ENCODE measurements around the gene ESYT2.
"Not testable (repeated sequence)": the region's sequence is repeated elsewhere in the genome, so short reads cannot be mapped to it uniquely, and the experiment has no call there.

The ESYT2 gene

GRCh38 chr7:158829342-158830210, at the start of gene ESYT2:
ESYT2 (minus strand) TSS chr7:158829509; CDS start chr7:158829418, 91 bp downstream.
- H3K27me3 ChIP-seq (ENCODE audit: control insufficient read depth, insufficient read depth, low read length): peaks cover 26% of the 10 kb centered on the region
- peaks cover 6% of the 10 kb centered on the region for H3K4me1 ChIP-seq (ENCODE audit: control insufficient read depth, low read depth, low read length)
- no peaks in the 10 kb centered on the region for H3K36me3 ChIP-seq (ENCODE audit: control insufficient read depth, low read depth, low read length)
- no peak within 1 kb of the TSS for H3K27ac ChIP-seq (ENCODE audit: low read length)
- no peaks in the 10 kb centered on the region for H3K9me3 ChIP-seq (ENCODE audit: control insufficient read depth, low read depth, low read length)
- H3K9ac ChIP-seq (ENCODE audit: low read length): peak within 1 kb of the TSS; percentile 61
- H3K4me3 ChIP-seq (ENCODE audit: low read length): peak within 1 kb of the TSS; percentile 87

GRCh38 chr7:158878151-158879079, 49.1 kb upstream of the ESYT2 start:
- H3K4me3 ChIP-seq (ENCODE audit: low read length); H3K9ac ChIP-seq (ENCODE audit: low read length); H3K4me1 ChIP-seq (ENCODE audit: control insufficient read depth, low read depth, low read length); H3K9me3 ChIP-seq (ENCODE audit: control insufficient read depth, low read depth, low read length); H3K27me3 ChIP-seq (ENCODE audit: control insufficient read depth, insufficient read depth, low read length); H3K27ac ChIP-seq (ENCODE audit: low read length): not testable (repeated sequence)
- H3K36me3 ChIP-seq (ENCODE audit: control insufficient read depth, low read depth, low read length): peaks cover 20% of the 10 kb centered on the region

- Histone ChIP-seq H3K9me3 (ENCODE audit: control insufficient read depth, low read depth, low read length) (no peaks in the 10 kb centered on the region), H3K27me3 (ENCODE audit: control insufficient read depth, insufficient read depth, low read length) (no peaks in the 10 kb centered on the region), H3K4me1 (ENCODE audit: control insufficient read depth, low read depth, low read length) (no peaks in the 10 kb centered on the region), H3K27ac (ENCODE audit: low read length) (no peak overlapping the region), H3K9ac (ENCODE audit: low read length) (no peak overlapping the region), H3K36me3 (ENCODE audit: control insufficient read depth, low read depth, low read length) (peaks cover 18% of the 10 kb centered on the region), H3K4me3 (ENCODE audit: low read length) (no peak overlapping the region)
Measured at GRCh38 chr7:158876984-158877383, 47.7 kb upstream of the ESYT2 start.

- Histone ChIP-seq H3K9me3 (ENCODE audit: control insufficient read depth, low read depth, low read length) (no peaks in the 10 kb centered on the region), H3K27ac (ENCODE audit: low read length) (no peak overlapping the region), H3K4me1 (ENCODE audit: control insufficient read depth, low read depth, low read length) (no peaks in the 10 kb centered on the region), H3K36me3 (ENCODE audit: control insufficient read depth, low read depth, low read length) (peaks cover 16% of the 10 kb centered on the region), H3K9ac (ENCODE audit: low read length) (no peak overlapping the region), H3K27me3 (ENCODE audit: control insufficient read depth, insufficient read depth, low read length) (no peaks in the 10 kb centered on the region), H3K4me3 (ENCODE audit: low read length) (no peak overlapping the region)
Measured at GRCh38 chr7:158869876-158870275, 40.6 kb upstream of the ESYT2 start.

GRCh38 chr7:158868764-158869410, 39.6 kb upstream of the ESYT2 start:
- H3K27ac ChIP-seq (ENCODE audit: low read length): no peak overlapping the region
- no peaks in the 10 kb centered on the region for H3K9me3 ChIP-seq (ENCODE audit: control insufficient read depth, low read depth, low read length)
- H3K9ac ChIP-seq (ENCODE audit: low read length): no peak overlapping the region
- H3K36me3 ChIP-seq (ENCODE audit: control insufficient read depth, low read depth, low read length): peaks cover 11% of the 10 kb centered on the region
- no peaks in the 10 kb centered on the region for H3K27me3 ChIP-seq (ENCODE audit: control insufficient read depth, insufficient read depth, low read length)
- H3K4me3 ChIP-seq (ENCODE audit: low read length): no peak overlapping the region
- H3K4me1 ChIP-seq (ENCODE audit: control insufficient read depth, low read depth, low read length): peaks cover 4% of the 10 kb centered on the region

GRCh38 chr7:158867214-158867984, 38.1 kb upstream of the ESYT2 start:
- Histone ChIP-seq H3K27ac (ENCODE audit: low read length) (no peak overlapping the region), H3K4me1 (ENCODE audit: control insufficient read depth, low read depth, low read length) (peaks cover 4% of the 10 kb centered on the region), H3K27me3 (ENCODE audit: control insufficient read depth, insufficient read depth, low read length) (no peaks in the 10 kb centered on the region), H3K9me3 (ENCODE audit: control insufficient read depth, low read depth, low read length) (no peaks in the 10 kb centered on the region), H3K4me3 (ENCODE audit: low read length) (no peak overlapping the region), H3K36me3 (ENCODE audit: control insufficient read depth, low read depth, low read length) (peaks cover 11% of the 10 kb centered on the region), H3K9ac (ENCODE audit: low read length) (no peak overlapping the region)

- H3K9me3 ChIP-seq (ENCODE audit: control insufficient read depth, low read depth, low read length): no peaks in the 10 kb centered on the region
- peaks cover 12% of the 10 kb centered on the region for H3K4me1 ChIP-seq (ENCODE audit: control insufficient read depth, low read depth, low read length)
- no peaks in the 10 kb centered on the region for H3K27me3 ChIP-seq (ENCODE audit: control insufficient read depth, insufficient read depth, low read length)
- H3K4me3 ChIP-seq (ENCODE audit: low read length): no peak overlapping the region
- H3K9ac ChIP-seq (ENCODE audit: low read length): no peak overlapping the region
- H3K36me3 ChIP-seq (ENCODE audit: control insufficient read depth, low read depth, low read length): peaks cover 4% of the 10 kb centered on the region
- no peak overlapping the region for H3K27ac ChIP-seq (ENCODE audit: low read length)
Measured at GRCh38 chr7:158865977-158866376, 36.7 kb upstream of the ESYT2 start.

GRCh38 chr7:158865462-158865922, 36.2 kb upstream of the ESYT2 start:
- no peaks in the 10 kb centered on the region for H3K27me3 ChIP-seq (ENCODE audit: control insufficient read depth, insufficient read depth, low read length)
- no peaks in the 10 kb centered on the region for H3K36me3 ChIP-seq (ENCODE audit: control insufficient read depth, low read depth, low read length)
- no peak overlapping the region for H3K4me3 ChIP-seq (ENCODE audit: low read length)
- no peak overlapping the region for H3K27ac ChIP-seq (ENCODE audit: low read length)
- H3K9ac ChIP-seq (ENCODE audit: low read length): no peak overlapping the region
- H3K9me3 ChIP-seq (ENCODE audit: control insufficient read depth, low read depth, low read length): no peaks in the 10 kb centered on the region
- H3K4me1 ChIP-seq (ENCODE audit: control insufficient read depth, low read depth, low read length): peaks cover 17% of the 10 kb centered on the region

- no peak overlapping the region for H3K4me3 ChIP-seq (ENCODE audit: low read length)
- no peaks in the 10 kb centered on the region for H3K9me3 ChIP-seq (ENCODE audit: control insufficient read depth, low read depth, low read length)
- no peak overlapping the region for H3K9ac ChIP-seq (ENCODE audit: low read length)
- no peak overlapping the region for H3K27ac ChIP-seq (ENCODE audit: low read length)
- H3K36me3 ChIP-seq (ENCODE audit: control insufficient read depth, low read depth, low read length): no peaks in the 10 kb centered on the region
- no peaks in the 10 kb centered on the region for H3K27me3 ChIP-seq (ENCODE audit: control insufficient read depth, insufficient read depth, low read length)
- H3K4me1 ChIP-seq (ENCODE audit: control insufficient read depth, low read depth, low read length): peaks cover 20% of the 10 kb centered on the region
Measured at GRCh38 chr7:158864833-158865232, 35.5 kb upstream of the ESYT2 start.

GRCh38 chr7:158864507-158864820, 35.2 kb upstream of the ESYT2 start:
- H3K27me3 ChIP-seq (ENCODE audit: control insufficient read depth, insufficient read depth, low read length): no peaks in the 10 kb centered on the region
- peaks cover 24% of the 10 kb centered on the region for H3K4me1 ChIP-seq (ENCODE audit: control insufficient read depth, low read depth, low read length)
- H3K4me3 ChIP-seq (ENCODE audit: low read length): peak overlapping the region; percentile 64
- no peaks in the 10 kb centered on the region for H3K9me3 ChIP-seq (ENCODE audit: control insufficient read depth, low read depth, low read length)
- H3K9ac ChIP-seq (ENCODE audit: low read length): no peak overlapping the region
- H3K27ac ChIP-seq (ENCODE audit: low read length): no peak overlapping the region
- no peaks in the 10 kb centered on the region for H3K36me3 ChIP-seq (ENCODE audit: control insufficient read depth, low read depth, low read length)
